Measurements from ENCODE around the gene RAD23A.
A peak's percentile ranks its signal among the peaks of the same experiment; 100 is the strongest.

RAD23A gene

GRCh38 chr19:12922959-12923358 lies 22.7 kb upstream of the RAD23A start:
- no peaks in the 10 kb centered on the region for H3K9me3 ChIP-seq (ENCODE audit: control insufficient read depth, low read length)
- no peak overlapping the region for H3K27ac ChIP-seq (ENCODE audit: low read depth, low read length, severe bottlenecking)
- no peak overlapping the region for H3K4me3 ChIP-seq (ENCODE audit: extremely low read depth, insufficient read depth, low read length, poor library complexity, severe bottlenecking)
- peaks cover 47% of the 10 kb centered on the region for H3K36me3 ChIP-seq (ENCODE audit: control insufficient read depth, insufficient read depth, low read length)
- H3K4me1 ChIP-seq (ENCODE audit: control insufficient read depth, insufficient read depth, low read length, poor library complexity, severe bottlenecking) = no peaks in the 10 kb centered on the region
- WGBS, 2 experiments (ENCODE audit: insufficient coverage in 2 of 2) = 93 to 100% methylated on average over 3 to 4 of the region's 4 CpGs

DNA sequence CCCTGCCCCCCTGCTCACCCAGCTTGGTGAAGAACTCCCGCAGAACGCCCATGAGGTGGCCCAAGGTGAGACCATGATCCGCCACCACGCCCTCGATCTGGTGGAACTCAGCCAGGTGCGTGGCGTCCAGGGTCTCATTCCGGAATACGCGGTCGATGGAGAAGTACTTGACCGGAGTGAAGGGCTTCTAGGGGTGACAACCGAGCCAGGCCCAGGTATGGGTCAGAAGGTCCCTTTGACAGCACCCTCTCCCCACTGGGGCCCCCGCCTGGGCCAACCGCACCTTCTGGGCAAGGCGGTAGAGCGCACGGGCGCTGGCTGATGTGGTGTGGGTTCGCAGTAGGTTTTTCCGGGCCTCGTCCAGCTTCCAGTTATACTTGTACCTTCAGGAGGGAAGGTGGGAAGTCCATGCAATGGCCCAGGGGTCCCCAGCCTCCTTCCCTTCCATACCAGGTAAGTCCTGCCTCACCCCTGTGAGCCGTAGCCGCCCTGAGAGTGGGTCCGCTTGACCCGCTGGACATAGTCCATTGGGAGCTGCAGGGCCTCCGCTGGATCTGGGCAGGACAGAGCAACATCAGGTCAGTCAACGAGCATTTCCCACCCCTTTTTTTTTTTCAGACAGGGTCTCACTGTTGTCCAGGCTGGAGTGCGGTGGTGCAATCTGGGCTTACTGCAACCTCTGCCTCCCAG lies 20.9 kb upstream of the RAD23A start:
- whole genome bisulfite sequencing, 2 experiments (ENCODE audit: insufficient coverage in 2 of 2) = 93 to 99% methylated on average over 19 to 29 of the region's 29 CpGs
- Histone ChIP-seq H3K4me1 (ENCODE audit: control insufficient read depth, insufficient read depth, low read length, poor library complexity, severe bottlenecking) (no peaks in the 10 kb centered on the region), H3K4me3 (ENCODE audit: extremely low read depth, insufficient read depth, low read length, poor library complexity, severe bottlenecking) (no peak overlapping the region), H3K27ac (ENCODE audit: low read depth, low read length, severe bottlenecking) (no peak overlapping the region), H3K9me3 (ENCODE audit: control insufficient read depth, low read length) (no peaks in the 10 kb centered on the region), H3K36me3 (ENCODE audit: control insufficient read depth, insufficient read depth, low read length) (peaks cover 65% of the 10 kb centered on the region)

GRCh38 chr19:12930002-12930645 lies 15.5 kb upstream of the RAD23A start:
- WGBS, 2 experiments (ENCODE audit: insufficient coverage in 2 of 2) = 97 to 98% methylated on average over 13 to 15 of the region's 19 CpGs
- no peaks in the 10 kb centered on the region for H3K4me1 ChIP-seq (ENCODE audit: control insufficient read depth, insufficient read depth, low read length, poor library complexity, severe bottlenecking)
- H3K4me3 ChIP-seq (ENCODE audit: extremely low read depth, insufficient read depth, low read length, poor library complexity, severe bottlenecking) = no peak overlapping the region
- H3K9me3 ChIP-seq (ENCODE audit: control insufficient read depth, low read length) = no peaks in the 10 kb centered on the region
- peaks cover 58% of the 10 kb centered on the region for H3K36me3 ChIP-seq (ENCODE audit: control insufficient read depth, insufficient read depth, low read length)
- H3K27ac ChIP-seq (ENCODE audit: low read depth, low read length, severe bottlenecking) = no peak overlapping the region

GRCh38 chr19:12932392-12933286 lies 13.0 kb upstream of the RAD23A start:
- WGBS, 2 experiments (ENCODE audit: insufficient coverage in 2 of 2) = 31 to 38% methylated on average over 14 to 16 of the region's 16 CpGs
- Histone ChIP-seq H3K4me1 (ENCODE audit: control insufficient read depth, insufficient read depth, low read length, poor library complexity, severe bottlenecking) (peaks cover 6% of the 10 kb centered on the region), H3K36me3 (ENCODE audit: control insufficient read depth, insufficient read depth, low read length) (peaks cover 40% of the 10 kb centered on the region), H3K4me3 (ENCODE audit: extremely low read depth, insufficient read depth, low read length, poor library complexity, severe bottlenecking) (peak overlapping the region; percentile 94), H3K27ac (ENCODE audit: low read depth, low read length, severe bottlenecking) (no peak overlapping the region), H3K9me3 (ENCODE audit: control insufficient read depth, low read length) (no peaks in the 10 kb centered on the region)

DNA sequence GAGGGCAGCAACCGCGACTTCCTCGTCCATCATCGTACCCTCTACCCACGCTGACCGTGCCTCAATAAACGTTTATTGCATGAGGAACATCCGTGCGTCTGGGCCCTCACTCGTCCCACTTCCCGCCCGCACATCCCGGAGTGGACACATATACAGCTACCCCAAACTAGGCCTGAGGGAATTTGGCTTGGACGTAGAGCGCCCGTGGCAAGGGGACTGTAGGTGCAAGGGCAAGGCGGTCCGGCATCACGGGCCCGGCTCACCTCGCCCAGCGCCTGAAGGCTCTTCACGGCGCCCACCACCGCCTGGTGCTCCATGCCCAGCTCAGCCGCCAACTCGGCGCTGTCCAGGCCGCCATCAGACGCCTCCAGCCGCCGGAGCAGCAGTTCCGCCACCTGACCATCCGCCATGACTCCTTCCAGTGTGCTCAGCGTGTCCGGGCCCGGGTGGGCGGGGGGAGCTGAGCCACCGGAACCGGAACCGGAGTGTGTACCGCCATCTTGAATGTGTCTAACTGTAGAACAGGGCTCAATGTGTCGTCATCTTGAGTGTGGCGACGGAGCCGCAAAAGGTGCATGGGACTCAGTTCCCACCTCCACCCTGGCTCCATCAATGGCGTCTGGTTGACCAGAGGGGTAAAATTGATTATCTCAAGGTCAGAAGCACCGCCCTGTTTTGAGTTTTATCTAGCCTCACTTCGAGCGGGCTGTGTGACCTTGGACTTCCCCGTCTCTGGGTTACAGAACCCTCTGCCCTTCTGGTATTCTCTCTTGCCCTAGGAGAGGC lies 12.2 kb upstream of the RAD23A start, which contains the start of gene FARSA:
FARSA (minus strand) TSS at position 425 of the 786 bp plus-strand sequence; CDS start at position 410, 15 bp downstream.
- peak within 1 kb of the TSS; percentile 47 for H3K27ac ChIP-seq (ENCODE audit: low read depth, low read length, severe bottlenecking)
- peaks cover 34% of the 10 kb centered on the region for H3K36me3 ChIP-seq (ENCODE audit: control insufficient read depth, insufficient read depth, low read length)
- H3K9me3 ChIP-seq (ENCODE audit: control insufficient read depth, low read length) = no peaks in the 10 kb centered on the region
- peaks cover 6% of the 10 kb centered on the region for H3K4me1 ChIP-seq (ENCODE audit: control insufficient read depth, insufficient read depth, low read length, poor library complexity, severe bottlenecking)
- peak within 1 kb of the TSS; percentile 94 for H3K4me3 ChIP-seq (ENCODE audit: extremely low read depth, insufficient read depth, low read length, poor library complexity, severe bottlenecking)
- 0 to 7% methylated on average over 43 to 48 of the region's 51 CpGs for WGBS, 2 experiments (ENCODE audit: insufficient coverage in 2 of 2)

DNA sequence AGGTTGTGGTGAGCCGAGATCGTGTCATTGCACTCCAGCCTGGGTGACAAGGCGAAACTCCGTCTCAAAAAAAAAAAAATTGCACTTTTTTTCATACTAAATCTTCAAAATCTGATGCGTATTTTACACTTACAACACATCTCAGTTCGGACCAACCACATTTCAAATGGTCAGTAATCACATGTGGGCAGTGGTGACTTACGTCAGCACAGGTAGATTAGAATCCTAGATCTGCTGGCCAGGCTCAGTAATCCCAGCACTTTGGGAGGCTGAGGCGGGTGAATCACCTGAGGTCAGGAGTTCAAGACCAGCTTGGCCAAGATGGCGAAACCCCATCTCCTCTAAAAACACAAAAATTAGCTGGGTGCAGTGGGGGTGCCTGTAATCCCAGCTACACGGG lies 10.6 kb upstream of the RAD23A start:
- H3K36me3 ChIP-seq (ENCODE audit: control insufficient read depth, insufficient read depth, low read length) = peaks cover 31% of the 10 kb centered on the region
- H3K4me1 ChIP-seq (ENCODE audit: control insufficient read depth, insufficient read depth, low read length, poor library complexity, severe bottlenecking) = peaks cover 10% of the 10 kb centered on the region
- no peaks in the 10 kb centered on the region for H3K9me3 ChIP-seq (ENCODE audit: control insufficient read depth, low read length)
- no peak overlapping the region for H3K27ac ChIP-seq (ENCODE audit: low read depth, low read length, severe bottlenecking)
- no peak overlapping the region for H3K4me3 ChIP-seq (ENCODE audit: extremely low read depth, insufficient read depth, low read length, poor library complexity, severe bottlenecking)
- WGBS, 2 experiments (ENCODE audit: insufficient coverage in 2 of 2) = 96 to 98% methylated on average over 7 to 9 of the region's 10 CpGs

GRCh38 chr19:12936582-12936981 lies 9.1 kb upstream of the RAD23A start:
- no peaks in the 10 kb centered on the region for H3K9me3 ChIP-seq (ENCODE audit: control insufficient read depth, low read length)
- no peak overlapping the region for H3K4me3 ChIP-seq (ENCODE audit: extremely low read depth, insufficient read depth, low read length, poor library complexity, severe bottlenecking)
- peaks cover 31% of the 10 kb centered on the region for H3K36me3 ChIP-seq (ENCODE audit: control insufficient read depth, insufficient read depth, low read length)
- peaks cover 14% of the 10 kb centered on the region for H3K4me1 ChIP-seq (ENCODE audit: control insufficient read depth, insufficient read depth, low read length, poor library complexity, severe bottlenecking)
- 91 to 95% methylated on average over 5 to 7 of the region's 7 CpGs for WGBS, 2 experiments (ENCODE audit: insufficient coverage in 2 of 2)
- H3K27ac ChIP-seq (ENCODE audit: low read depth, low read length, severe bottlenecking) = no peak overlapping the region

- 28 to 33% methylated on average over 9 to 17 of the region's 23 CpGs for WGBS, 2 experiments (ENCODE audit: insufficient coverage in 2 of 2)
- peak overlapping the region; percentile 91 for H3K27ac ChIP-seq (ENCODE audit: low read depth, low read length, severe bottlenecking)
Measured at GRCh38 chr19:12937093-12937926, 8.4 kb upstream of the RAD23A start.

GRCh38 chr19:12937927-12938778 lies 7.5 kb upstream of the RAD23A start, which contains the start of gene CALR:
Gene CALR, plus strand, starts transcription at chr19:12938609. Its CDS starts 71 bp downstream, at chr19:12938680.
- WGBS, 2 experiments (ENCODE audit: insufficient coverage in 2 of 2) = 1% methylated on average over 56 to 60 of the region's 63 CpGs
- peak within 1 kb of the TSS; percentile 91 for H3K27ac ChIP-seq (ENCODE audit: low read depth, low read length, severe bottlenecking)
- H3K36me3 ChIP-seq (ENCODE audit: control insufficient read depth, insufficient read depth, low read length) = peaks cover 44% of the 10 kb centered on the region
- H3K4me3 ChIP-seq (ENCODE audit: extremely low read depth, insufficient read depth, low read length, poor library complexity, severe bottlenecking) = peak within 1 kb of the TSS; percentile 100
- no peaks in the 10 kb centered on the region for H3K9me3 ChIP-seq (ENCODE audit: control insufficient read depth, low read length)
- peaks cover 18% of the 10 kb centered on the region for H3K4me1 ChIP-seq (ENCODE audit: control insufficient read depth, insufficient read depth, low read length, poor library complexity, severe bottlenecking)

More at GRCh38 chr19:12937093-12937926, 8.4 kb upstream of the RAD23A start:
- H3K9me3 ChIP-seq (ENCODE audit: control insufficient read depth, low read length) = no peaks in the 10 kb centered on the region
- H3K4me1 ChIP-seq (ENCODE audit: control insufficient read depth, insufficient read depth, low read length, poor library complexity, severe bottlenecking) = peaks cover 18% of the 10 kb centered on the region
- H3K4me3 ChIP-seq (ENCODE audit: extremely low read depth, insufficient read depth, low read length, poor library complexity, severe bottlenecking) = peak overlapping the region; percentile 100
- peaks cover 35% of the 10 kb centered on the region for H3K36me3 ChIP-seq (ENCODE audit: control insufficient read depth, insufficient read depth, low read length)
